Muscle of leg (tissue), 16 donors: ENCODE results near the gene RBM6. TPM values are rescaled to one million over a fixed set of nuclear protein-coding genes. Genes with fewer than 3 reads are reported as not detected.

Experiments
- DNase-seq: peaks from one replicate; pipeline ENCODE4 v3.0.0; 2013
- H3K27ac ChIP-seq: one replicate; pipeline ENCODE4 v1.5.1; 2013; ENCODE audit warnings: mild to moderate bottlenecking, low read length, control low read depth
- H3K27me3 ChIP-seq: one replicate; pipeline ENCODE4 v1.6.1; 2013; ENCODE audit warnings: low read length; ENCODE audit not compliant: control insufficient read depth, insufficient read depth
- H3K36me3 ChIP-seq: one replicate; pipeline ENCODE4 v1.6.1; 2013; ENCODE audit warnings: low read length; ENCODE audit not compliant: control insufficient read depth, insufficient read depth
- H3K4me1 ChIP-seq: one replicate; pipeline ENCODE4 v1.6.1; 2013; ENCODE audit warnings: low read length; ENCODE audit not compliant: control insufficient read depth, insufficient read depth
- H3K4me3 ChIP-seq: one replicate; pipeline ENCODE4 v1.5.1; 2013; ENCODE audit warnings: low read length, control low read depth
- H3K9me3 ChIP-seq: replicated peaks from 2 replicates; pipeline ENCODE4 v1.6.1; 2013; ENCODE audit warnings: low read depth, low read length; ENCODE audit not compliant: control insufficient read depth
- WGBS: methylation state at CpG from one replicate; pipeline ENCODE4 v1.1.5; 2013; ENCODE audit warnings: missing lambda C conversion rate; ENCODE audit not compliant: insufficient coverage; 5-methylcytosine and 5-hydroxymethylcytosine counted together
- long read RNA-seq, 11 donors: transcript quantifications; one replicate each; lab custom pipeline, GENCODE V29; 2026
- polyA plus RNA-seq, 8 donors: library from polyadenylated mRNA; unstranded; fragments of 120-200 nt; gene quantifications; one replicate each; pipeline versions ENCODE4 v1.2.1 to v1.2.3, GENCODE V29; 2013; ENCODE audit warnings: inconsistent platforms in 1 of 8, low replicate concordance in 1 of 8; ENCODE audit not compliant: insufficient read length in 8 of 8, insufficient read depth in 1 of 8
- total RNA-seq: library from RNA; stranded (reverse); fragments of 120-200 nt; gene quantifications from one replicate; pipeline ENCODE4 v1.2.4, GENCODE V29; 2013

RBM6 gene
- total RNA-seq (58.9 TPM), polyA plus RNA-seq (10 to 100 TPM; 61.3 to 87.9 (median 72.8) TPM)
- long read RNA-seq, donor 1, partial matches to known transcripts, result 40 of 43 reads
- long read RNA-seq, donor 1, other reads (novel, unspliced or antisense), result 0 of 43 reads
- long read RNA-seq, donor 2, result 0 reads
- long read RNA-seq, donor 3, partial matches to known transcripts, result 79 of 82 reads
- long read RNA-seq, donor 3, other reads (novel, unspliced or antisense), result 0 of 82 reads
- long read RNA-seq, donor 4, partial matches to known transcripts, result 0 of 1 reads
- long read RNA-seq, donor 4, other reads (novel, unspliced or antisense), result 0 of 1 reads
- long read RNA-seq, donor 5, partial matches to known transcripts, result 42 of 45 reads
- long read RNA-seq, donor 5, other reads (novel, unspliced or antisense), result 0 of 45 reads
- long read RNA-seq, donor 6, partial matches to known transcripts, result 59 of 63 reads
- long read RNA-seq, donor 6, other reads (novel, unspliced or antisense), result 0 of 63 reads
- long read RNA-seq, donor 7, partial matches to known transcripts, result 24 of 25 reads
- long read RNA-seq, donor 7, other reads (novel, unspliced or antisense), result 0 of 25 reads
- long read RNA-seq, donor 8, result 0 reads
- long read RNA-seq, donor 9, partial matches to known transcripts, result 28 of 29 reads
- long read RNA-seq, donor 9, other reads (novel, unspliced or antisense), result 0 of 29 reads
- long read RNA-seq, donor 10, partial matches to known transcripts, result 40 of 41 reads
- long read RNA-seq, donor 10, other reads (novel, unspliced or antisense), result 0 of 41 reads
- long read RNA-seq, donor 11, partial matches to known transcripts, result 19 of 21 reads
- long read RNA-seq, donor 11, other reads (novel, unspliced or antisense), result 0 of 21 reads

- DNase-seq, result peak; percentile 99
- Histone ChIP-seq H3K27me3 (no peaks in the 10 kb centered on the region), H3K4me3 (peak within 1 kb of the TSS; percentile 99), H3K9me3 (no peaks in the 10 kb centered on the region), H3K27ac (peak within 1 kb of the TSS; percentile 99), H3K4me1 (peaks cover 9% of the 10 kb centered on the region), H3K36me3 (no peaks in the 10 kb centered on the region)
- WGBS, result under 1% methylated on average over 74 of the region's 74 CpGs
Observed at GRCh38 chr3:49939858-49940666, at the start of gene RBM6. RBM6 (plus strand) TSS chr3:49940150; CDS start chr3:49962642, 22,492 bp downstream.

- Histone ChIP-seq H3K27ac (no peak overlapping the region), H3K4me3 (no peak overlapping the region), H3K27me3 (no peaks in the 10 kb centered on the region), H3K4me1 (peaks cover 2% of the 10 kb centered on the region), H3K36me3 (peaks cover 4% of the 10 kb centered on the region), H3K9me3 (no peaks in the 10 kb centered on the region)
- 86% methylated on average over 9 of the region's 9 CpGs for WGBS
- DNase-seq, result no peak
Observed at GRCh38 chr3:49895791-49896190, 44.2 kb upstream of the RBM6 start.

- no peaks in the 10 kb centered on the region for H3K27me3 ChIP-seq
- H3K9me3 ChIP-seq, result no peaks in the 10 kb centered on the region
- no peak overlapping the region for H3K27ac ChIP-seq
- no peak overlapping the region for H3K4me3 ChIP-seq
- no peak for DNase-seq
- peaks cover 4% of the 10 kb centered on the region for H3K36me3 ChIP-seq
- 50% methylated on average over 4 of the region's 5 CpGs for WGBS
- peaks cover 8% of the 10 kb centered on the region for H3K4me1 ChIP-seq
Observed at GRCh38 chr3:49896345-49896744, 43.6 kb upstream of the RBM6 start.

- no peak for DNase-seq
- Histone ChIP-seq H3K27me3 (no peaks in the 10 kb centered on the region), H3K27ac (no peak overlapping the region), H3K4me3 (no peak overlapping the region), H3K9me3 (no peaks in the 10 kb centered on the region), H3K36me3 (peaks cover 4% of the 10 kb centered on the region), H3K4me1 (peaks cover 22% of the 10 kb centered on the region)
- WGBS, result 77% methylated on average over 3 of the region's 6 CpGs
Observed at GRCh38 chr3:49898991-49899390, 41.0 kb upstream of the RBM6 start.

GRCh38 chr3:49899815-49900214 lies 40.1 kb upstream of the RBM6 start:
- peak; percentile 46 for DNase-seq
- Histone ChIP-seq H3K27ac (no peak overlapping the region), H3K27me3 (no peaks in the 10 kb centered on the region), H3K36me3 (peaks cover 4% of the 10 kb centered on the region), H3K4me1 (peaks cover 23% of the 10 kb centered on the region), H3K9me3 (no peaks in the 10 kb centered on the region), H3K4me3 (no peak overlapping the region)
- 48% methylated on average over 5 of the region's 5 CpGs for WGBS

- no peaks in the 10 kb centered on the region for H3K9me3 ChIP-seq
- H3K4me1 ChIP-seq, result peaks cover 24% of the 10 kb centered on the region
- no peak overlapping the region for H3K4me3 ChIP-seq
- peaks cover under 1% of the 10 kb centered on the region for H3K36me3 ChIP-seq
- H3K27ac ChIP-seq, result peak overlapping the region; percentile 64
- no peak for DNase-seq
- 73% methylated on average over 2 of the region's 8 CpGs for WGBS
- no peaks in the 10 kb centered on the region for H3K27me3 ChIP-seq
Observed at GRCh38 chr3:49900491-49901153, 39.3 kb upstream of the RBM6 start.

- peak overlapping the region; percentile 67 for H3K27ac ChIP-seq
- H3K27me3 ChIP-seq, result no peaks in the 10 kb centered on the region
- 71% methylated on average over 4 of the region's 11 CpGs for WGBS
- peak; percentile 82 for DNase-seq
- H3K9me3 ChIP-seq, result no peaks in the 10 kb centered on the region
- no peak overlapping the region for H3K4me3 ChIP-seq
- peaks cover 34% of the 10 kb centered on the region for H3K4me1 ChIP-seq
- no peaks in the 10 kb centered on the region for H3K36me3 ChIP-seq
Observed at GRCh38 chr3:49901366-49902339, 38.3 kb upstream of the RBM6 start.

GRCh38 chr3:49902511-49903345 lies 37.2 kb upstream of the RBM6 start:
- Histone ChIP-seq H3K4me1 (peaks cover 34% of the 10 kb centered on the region), H3K36me3 (no peaks in the 10 kb centered on the region), H3K27me3 (no peaks in the 10 kb centered on the region), H3K4me3 (no peak overlapping the region), H3K9me3 (no peaks in the 10 kb centered on the region), H3K27ac (no peak overlapping the region)
- WGBS, result 85% methylated on average over 40 of the region's 44 CpGs
- DNase-seq, result no peak
